Sigmoid colon (tissue), 7 donors: ENCODE measurements around the gene SIGLEC12. TPM values are rescaled to one million over a fixed set of nuclear protein-coding genes. Genes with fewer than 3 reads are reported as not detected.
A peak's percentile ranks its signal among the peaks of the same experiment; 100 is the strongest.

Experiments used
- DNase-seq: peaks from one replicate; pipeline ENCODE4 v3.0.0-alpha.2; 2019
- H3K27ac ChIP-seq, 4 donors: fragments of 200-600 bp; sonication (generic); one replicate each; pipeline ENCODE4 v1.5.1; 2016 to 2019; ENCODE audit warnings: mild to moderate bottlenecking in 1 of 4
- H3K27me3 ChIP-seq, 3 donors: fragments of 200-600 bp; sonication (generic); one replicate each; pipeline ENCODE4 v1.5.1; 2019; ENCODE audit warnings: mild to moderate bottlenecking in 1 of 3
- H3K36me3 ChIP-seq, 4 donors: fragments of 200-600 bp; sonication (generic); one replicate each; pipeline ENCODE4 v1.5.1; 2016 to 2019
- H3K4me1 ChIP-seq, 4 donors: fragments of 200-600 bp; sonication (generic); one replicate each; pipeline ENCODE4 v1.5.1; 2017 to 2019
- H3K4me3 ChIP-seq, 4 donors: fragments of 200-600 bp; sonication (generic); one replicate each; pipeline ENCODE4 v1.5.1; 2017 to 2019; ENCODE audit warnings: mild to moderate bottlenecking in 2 of 4, moderate library complexity in 1 of 4
- H3K9me3 ChIP-seq, 4 donors: fragments of 200-600 bp in 3 of 4; sonication (generic) in 3 of 4; one replicate each; pipeline versions ENCODE4 v1.5.1 to v1.6.1; 2013 to 2019
- EP300 ChIP-seq, 4 donors: sonication (generic); formaldehyde crosslinking; IDR thresholded peaks; one replicate each; pipeline ENCODE4 v1.6.1; 2017; ENCODE audit warnings: antibody characterized with exemption in 4 of 4
- POLR2A ChIP-seq, 2 donors: fragments of 450-650 bp; IDR thresholded peaks; one replicate each; pipeline ENCODE4 v1.6.1; 2016; ENCODE audit warnings: antibody characterized with exemption in 2 of 2, mild to moderate bottlenecking in 2 of 2, moderate library complexity in 2 of 2
- POLR2AphosphoS5 ChIP-seq, 4 donors: sonication (generic); formaldehyde crosslinking; IDR thresholded peaks; one replicate each; pipeline ENCODE4 v1.6.1; 2017; ENCODE audit warnings: antibody characterized with exemption in 4 of 4
- WGBS, 2 donors: extraction: QIAGEN DNeasy Blood & Tissue Kit; methylation state at CpG; one replicate each; pipeline ENCODE4 v1.1.7; 2013; 5-methylcytosine and 5-hydroxymethylcytosine counted together
- intact Hi-C: fragments of 100-400 bp; cut with DNase I; formaldehyde crosslinking; loops from one replicate; pipeline ENCODE4 v1.15.1; 2023
- polyA plus RNA-seq, 3 donors: library from polyadenylated mRNA; stranded (reverse); fragments of 200-250 nt; gene quantifications; one replicate each; pipeline ENCODE4 v1.2.3, GENCODE V29; 2013
- total RNA-seq, 4 donors: library from RNA; depleted of rRNA; stranded (reverse); fragments of >200 nt; gene quantifications; one replicate each; pipeline ENCODE4 v1.1.0, GENCODE V29; 2016
- TF ChIP-seq, protein P1 (sequence below), 4 experiments: fragments of 450-650 bp in 3 of 4; fragments of 200-600 bp in 1 of 4; IDR thresholded peaks; one replicate each; pipeline ENCODE4 v1.5.1; 2016 to 2019; ENCODE audit warnings: antibody characterized with exemption in 4 of 4, mild to moderate bottlenecking in 3 of 4, moderate library complexity in 2 of 4
- donor health status: healthy with polysubstance abuse.
- donor health status: Bipolar disorder and iron deficiency.
- donor health status: healthy.

SIGLEC12 gene
- total and polyA plus RNA-seq, 7 donors: 0.16 to 11.6 (median 0.86) TPM; not detected in 4

DNA sequence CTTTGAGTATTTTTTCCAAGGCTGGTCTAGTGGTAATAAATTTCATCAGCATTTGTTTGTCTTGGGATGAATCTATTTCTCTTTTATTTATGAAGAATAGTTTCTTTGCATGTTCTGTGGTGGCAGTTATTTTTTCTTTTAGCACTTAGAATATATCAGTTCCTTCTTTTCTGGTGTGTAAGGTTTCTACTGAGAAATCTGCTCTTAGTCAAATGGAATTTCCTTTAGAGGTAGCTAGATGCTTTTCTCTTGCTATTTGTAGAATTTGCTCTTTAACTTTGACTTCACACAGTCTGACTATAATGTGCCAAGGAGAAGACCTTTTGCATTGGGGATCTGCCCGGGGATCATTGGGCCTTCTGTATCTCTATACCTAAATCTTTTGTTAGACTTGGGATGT lies 33.9 kb upstream of the SIGLEC12 start:
- H3K27me3 ChIP-seq: peaks cover 0 to 27% (median 6%) of the 10 kb centered on the region in 3 donors
- intact Hi-C loops: no loop called here
- no peak overlapping the region for H3K4me3 ChIP-seq
- no peak for DNase-seq
- no peaks in the 10 kb centered on the region for H3K4me1 ChIP-seq
- H3K9me3 ChIP-seq: no peaks in the 10 kb centered on the region
- WGBS, 2 donors: 84 to 85% methylated on average over 1 of the region's 1 CpG
- H3K27ac ChIP-seq: no peak overlapping the region
- TF ChIP-seq POLR2A (IDR thresholded peaks at IDR 0.05) (no peak), EP300 (IDR thresholded peaks at IDR 0.05) (no peak)
- no peaks in the 10 kb centered on the region for H3K36me3 ChIP-seq

DNA sequence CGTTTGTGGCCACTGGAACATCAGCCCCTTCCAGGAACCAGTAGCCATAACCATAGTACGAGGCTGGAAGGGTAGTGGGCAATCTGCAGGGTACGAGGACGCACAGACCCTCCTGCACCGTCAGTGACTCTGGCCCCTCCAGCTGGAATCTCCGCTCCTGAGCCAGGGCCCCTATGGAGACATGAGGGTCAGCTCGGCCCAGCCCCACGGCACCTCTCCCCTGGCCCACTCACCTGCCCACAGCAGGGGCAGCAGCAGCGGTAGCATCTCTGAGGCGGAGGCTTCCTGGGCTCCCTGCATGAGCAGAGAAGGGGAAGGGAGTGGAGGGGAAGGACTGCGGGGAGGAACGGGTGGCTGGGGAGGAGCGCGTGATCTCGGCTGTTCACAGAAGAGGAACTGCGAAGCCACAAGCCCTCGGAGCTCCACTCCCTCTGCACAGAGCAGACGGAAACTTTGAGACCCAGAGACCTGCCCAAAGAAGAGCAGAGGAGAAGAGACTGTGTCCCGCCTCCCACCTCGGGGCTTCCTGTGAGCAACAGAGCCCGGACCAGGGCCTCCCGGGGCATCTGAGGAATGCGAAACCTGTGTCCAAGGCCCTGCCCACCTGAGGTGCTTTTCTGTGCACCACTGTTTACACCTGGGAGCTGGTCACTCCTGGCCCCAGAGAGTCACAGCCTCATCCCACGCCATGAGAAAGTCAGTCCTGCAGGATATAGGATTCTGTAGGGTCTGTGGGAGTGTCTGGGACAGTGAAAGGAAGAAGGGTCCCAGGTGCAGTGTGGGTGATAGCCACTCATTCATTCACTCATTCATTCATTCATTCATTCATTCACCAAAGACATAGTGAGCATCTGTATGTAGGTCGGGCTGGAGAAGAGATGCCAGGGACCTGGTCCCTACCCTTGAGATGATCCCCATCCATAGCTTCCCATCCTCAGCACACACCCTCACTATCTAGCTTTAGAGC lies 30.0 kb upstream of the SIGLEC12 start, which contains the start of gene SIGLEC6:
SIGLEC6 (minus strand) TSS at position 322 of the 967 bp plus-strand sequence; CDS start at position 300, 22 bp downstream.
- WGBS, 2 donors: 28 to 32% methylated on average over 25 of the region's 25 CpGs
- intact Hi-C loops: no loop called here
- Histone ChIP-seq H3K4me1 (no peaks in the 10 kb centered on the region), H3K36me3 (no peaks in the 10 kb centered on the region), H3K9me3 (no peaks in the 10 kb centered on the region), H3K27me3 (peaks cover 0 to 17% (median 0%) of the 10 kb centered on the region in 3 donors), H3K27ac (no peak within 1 kb of the TSS), H3K4me3 (no peak within 1 kb of the TSS)
- DNase-seq: peak; percentile 77
- TF ChIP-seq POLR2A (IDR thresholded peaks at IDR 0.05): no peak
- no peak for TF ChIP-seq POLR2AphosphoS5 (IDR thresholded peaks at IDR 0.05)
- TF ChIP-seq, protein P1, sequence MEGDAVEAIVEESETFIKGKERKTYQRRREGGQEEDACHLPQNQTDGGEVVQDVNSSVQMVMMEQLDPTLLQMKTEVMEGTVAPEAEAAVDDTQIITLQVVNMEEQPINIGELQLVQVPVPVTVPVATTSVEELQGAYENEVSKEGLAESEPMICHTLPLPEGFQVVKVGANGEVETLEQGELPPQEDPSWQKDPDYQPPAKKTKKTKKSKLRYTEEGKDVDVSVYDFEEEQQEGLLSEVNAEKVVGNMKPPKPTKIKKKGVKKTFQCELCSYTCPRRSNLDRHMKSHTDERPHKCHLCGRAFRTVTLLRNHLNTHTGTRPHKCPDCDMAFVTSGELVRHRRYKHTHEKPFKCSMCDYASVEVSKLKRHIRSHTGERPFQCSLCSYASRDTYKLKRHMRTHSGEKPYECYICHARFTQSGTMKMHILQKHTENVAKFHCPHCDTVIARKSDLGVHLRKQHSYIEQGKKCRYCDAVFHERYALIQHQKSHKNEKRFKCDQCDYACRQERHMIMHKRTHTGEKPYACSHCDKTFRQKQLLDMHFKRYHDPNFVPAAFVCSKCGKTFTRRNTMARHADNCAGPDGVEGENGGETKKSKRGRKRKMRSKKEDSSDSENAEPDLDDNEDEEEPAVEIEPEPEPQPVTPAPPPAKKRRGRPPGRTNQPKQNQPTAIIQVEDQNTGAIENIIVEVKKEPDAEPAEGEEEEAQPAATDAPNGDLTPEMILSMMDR (IDR thresholded peaks at IDR 0.05): no peak
- TF ChIP-seq EP300 (IDR thresholded peaks at IDR 0.05): no peak

DNA sequence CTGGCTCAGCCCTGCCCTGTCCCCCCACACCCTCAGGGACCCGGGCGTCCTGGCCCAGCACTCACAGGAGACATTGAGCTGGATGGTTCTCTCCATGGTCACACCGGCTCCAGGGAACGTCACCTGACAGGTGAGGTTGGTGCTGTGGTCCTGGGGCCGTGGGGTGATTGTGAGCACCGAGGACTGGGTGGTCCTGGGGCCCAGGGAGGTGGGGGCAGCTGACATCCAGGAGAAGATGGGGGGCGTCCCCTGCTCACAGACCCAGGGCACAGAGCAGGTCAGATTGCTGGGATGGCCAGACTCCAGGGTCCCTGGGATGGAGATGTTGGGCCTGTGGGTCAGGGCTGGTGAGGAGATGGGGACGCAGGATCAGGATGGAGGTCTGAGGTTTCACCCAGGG lies 29.0 kb upstream of the SIGLEC12 start:
- H3K27me3 ChIP-seq: peaks cover 0 to 8% (median 0%) of the 10 kb centered on the region in 3 donors
- no peak overlapping the region for H3K27ac ChIP-seq
- H3K36me3 ChIP-seq: no peaks in the 10 kb centered on the region
- intact Hi-C loops: no loop called here
- TF ChIP-seq EP300 (IDR thresholded peaks at IDR 0.05) (no peak), POLR2AphosphoS5 (IDR thresholded peaks at IDR 0.05) (no peak), POLR2A (IDR thresholded peaks at IDR 0.05) (no peak)
- TF ChIP-seq, protein P1 (IDR thresholded peaks at IDR 0.05): no peak
- DNase-seq: no peak
- no peaks in the 10 kb centered on the region for H3K4me1 ChIP-seq
- no peak overlapping the region for H3K4me3 ChIP-seq
- no peaks in the 10 kb centered on the region for H3K9me3 ChIP-seq
- 79 to 90% methylated on average over 8 of the region's 8 CpGs for WGBS, 2 donors

DNA sequence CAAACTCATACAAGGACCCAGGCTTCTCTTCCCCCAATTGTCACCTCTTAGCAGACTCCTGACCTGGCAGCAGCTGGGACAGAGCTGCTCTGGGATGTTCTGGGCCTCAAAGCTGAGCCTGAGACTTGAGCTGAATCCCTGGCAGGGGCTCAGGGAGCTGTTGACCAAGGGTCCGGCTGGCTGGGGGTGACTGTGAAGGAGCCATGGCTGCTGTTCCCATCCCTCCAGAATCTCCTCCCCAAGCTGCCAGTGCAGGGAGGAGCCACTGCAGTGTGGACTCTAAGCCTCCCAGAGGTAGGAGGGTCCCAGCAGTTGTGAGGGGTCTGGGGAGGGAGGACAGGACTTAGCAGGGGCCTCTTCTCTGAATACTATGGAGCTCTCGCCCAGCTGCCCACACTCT lies 27.7 kb upstream of the SIGLEC12 start:
- Histone ChIP-seq H3K4me1 (no peaks in the 10 kb centered on the region), H3K4me3 (no peak overlapping the region), H3K9me3 (no peaks in the 10 kb centered on the region), H3K36me3 (no peaks in the 10 kb centered on the region), H3K27me3 (peaks cover 0 to 13% (median 0%) of the 10 kb centered on the region in 3 donors), H3K27ac (no peak overlapping the region)
- whole genome bisulfite sequencing, 2 donors: 78 to 90% methylated on average over 2 of the region's 2 CpGs
- intact Hi-C loops: no loop called here
- DNase-seq: no peak
- TF ChIP-seq EP300 (IDR thresholded peaks at IDR 0.05): no peak
- TF ChIP-seq, protein P1 (IDR thresholded peaks at IDR 0.05): no peak
- no peak for TF ChIP-seq POLR2A (IDR thresholded peaks at IDR 0.05)
- TF ChIP-seq POLR2AphosphoS5 (IDR thresholded peaks at IDR 0.05): no peak

DNA sequence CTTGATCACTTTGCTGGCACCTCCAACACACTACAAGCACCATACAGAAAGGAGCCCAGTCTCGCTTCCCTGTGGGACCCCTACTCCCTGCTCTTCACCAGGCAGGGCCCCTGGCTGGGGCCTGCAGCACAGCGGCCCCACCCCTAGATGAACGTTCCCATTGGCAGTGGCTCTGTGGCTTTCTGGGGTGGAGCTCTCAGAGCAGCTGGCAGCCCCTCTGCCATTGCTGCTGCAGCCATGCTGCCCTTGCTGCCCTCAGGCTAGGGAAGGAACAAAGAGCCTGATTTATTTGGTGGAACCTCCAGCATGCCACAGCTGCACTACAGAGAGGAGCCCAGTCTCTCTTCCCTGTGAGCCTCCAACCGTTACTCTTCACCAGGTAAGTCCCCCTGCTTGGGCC lies 24.1 kb upstream of the SIGLEC12 start:
- DNase-seq: no peak
- 48 to 52% methylated on average over 4 of the region's 4 CpGs for WGBS, 2 donors
- Histone ChIP-seq H3K4me1 (no peaks in the 10 kb centered on the region), H3K36me3 (no peaks in the 10 kb centered on the region), H3K27me3 (peaks cover 0 to 9% (median 0%) of the 10 kb centered on the region in 3 donors), H3K27ac (no peak overlapping the region), H3K4me3 (no peak overlapping the region), H3K9me3 (no peaks in the 10 kb centered on the region)
- intact Hi-C loops: no loop called here
- no peak for TF ChIP-seq EP300 (IDR thresholded peaks at IDR 0.05)
- TF ChIP-seq, protein P1 (IDR thresholded peaks at IDR 0.05): no peak
- no peak for TF ChIP-seq POLR2AphosphoS5 (IDR thresholded peaks at IDR 0.05)
